HG02938 (cell line): Measurements from ENCODE around the gene PFN2.
"Not testable (repeated sequence)": the region's sequence is repeated elsewhere in the genome, so short reads cannot be mapped to it uniquely, and the experiment has no call there.

Experiments used
- ATAC-seq: cut with Tn5 transposase; IDR thresholded peaks from one replicate; pipeline ENCODE4 v1.9.1; 2021; ENCODE audit warnings: mild to moderate bottlenecking, moderate library complexity; ENCODE audit not compliant: unreplicated experiment

PFN2 gene

DNA sequence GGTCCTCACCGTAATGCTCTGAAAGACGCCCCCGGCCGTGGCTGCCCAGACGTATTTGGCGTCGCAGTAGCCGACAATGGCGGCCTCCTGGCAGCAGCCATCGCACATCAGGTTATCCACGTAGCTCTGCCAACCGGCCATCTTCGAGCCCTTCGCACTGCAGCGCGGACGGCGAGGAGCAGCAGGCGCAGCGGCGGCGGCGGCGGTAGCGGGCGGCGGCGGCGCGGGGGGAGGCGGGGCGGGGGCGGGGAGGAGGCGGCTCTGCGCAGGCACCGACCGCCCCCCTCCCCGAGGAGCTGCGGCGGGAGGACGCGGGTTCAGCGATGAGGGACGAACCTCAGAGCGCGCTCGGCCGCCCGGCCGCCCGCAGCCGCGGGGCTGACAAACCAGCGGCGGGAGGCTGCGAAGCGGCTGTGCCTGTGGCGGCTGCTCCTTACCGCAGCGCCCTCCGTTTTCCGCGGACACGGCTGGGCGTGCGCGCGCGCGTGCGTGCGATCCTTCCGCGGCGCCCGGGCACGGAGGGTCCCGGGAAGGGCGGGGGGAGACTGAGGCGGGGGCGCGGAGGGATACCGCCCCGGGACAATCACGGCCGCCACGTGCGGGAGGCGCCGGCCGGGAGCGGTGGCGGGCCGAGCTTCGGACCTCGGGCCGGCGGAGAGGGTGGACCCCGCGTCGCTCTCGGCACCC lies at the start of gene PFN2:
Gene PFN2 (minus strand): TSS at position 180 of the 687 bp plus-strand sequence. CDS start 39 bp downstream, at position 141.
- ATAC-seq: peak; percentile 49

GRCh38 chr3:150015901-150016300 lies 45.2 kb upstream of the PFN2 start:
- no peak for ATAC-seq

GRCh38 chr3:150014782-150015181 lies 44.1 kb upstream of the PFN2 start:
- ATAC-seq: no peak

GRCh38 chr3:150013801-150014200 lies 43.1 kb upstream of the PFN2 start:
- no peak for ATAC-seq

- ATAC-seq: no peak
These were observed 36.1 kb upstream of the PFN2 start for GRCh38 chr3:150006794-150007193.

- no peak for ATAC-seq
These were observed 34.8 kb upstream of the PFN2 start for GRCh38 chr3:150005243-150006112.

GRCh38 chr3:150000641-150001040 lies 29.9 kb upstream of the PFN2 start:
- ATAC-seq: no peak

DNA sequence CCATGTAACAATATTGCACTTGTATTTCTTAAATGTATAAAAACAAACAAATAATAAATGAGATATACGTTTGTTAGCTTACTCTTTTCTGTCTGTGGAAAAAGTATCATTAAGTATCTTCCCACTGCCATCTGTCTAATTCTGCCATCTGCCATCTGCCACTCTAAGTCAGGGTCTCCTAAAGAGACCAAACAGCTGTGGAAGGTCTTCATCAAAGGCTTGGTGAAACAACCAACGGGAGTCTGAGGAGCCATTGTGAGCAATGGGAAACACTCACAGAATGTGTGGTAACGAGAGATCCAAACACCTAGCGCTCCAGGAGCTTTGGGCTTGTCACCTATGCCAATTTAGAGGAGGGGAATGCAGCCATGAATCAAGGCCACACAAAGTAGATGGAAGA lies 28.7 kb upstream of the PFN2 start:
- no peak for ATAC-seq

GRCh38 chr3:149998946-149999345 lies 28.3 kb upstream of the PFN2 start:
- no peak for ATAC-seq

- ATAC-seq: no peak
These were observed 21.8 kb upstream of the PFN2 start for GRCh38 chr3:149992416-149993058.

- no peak for ATAC-seq
These were observed 19.8 kb upstream of the PFN2 start for GRCh38 chr3:149990423-149990948.

DNA sequence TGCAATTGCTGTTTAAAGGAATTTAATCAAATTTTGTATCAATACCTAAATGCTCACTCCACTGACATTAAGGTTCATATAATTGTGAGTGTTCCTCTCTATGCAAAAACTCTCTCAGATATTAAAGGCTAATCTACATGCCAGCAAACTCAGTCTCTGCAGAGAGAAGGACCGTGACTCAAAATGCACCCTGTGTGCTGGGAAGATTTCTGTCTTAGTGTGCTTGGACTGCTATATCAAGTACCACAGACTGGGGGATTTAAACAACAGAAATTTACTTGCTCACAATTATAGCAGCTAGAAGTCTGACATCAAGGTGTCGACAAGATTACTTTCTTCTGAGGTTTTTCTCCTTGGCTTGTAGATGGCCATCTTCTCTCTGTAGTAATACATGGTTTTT lies 18.6 kb upstream of the PFN2 start:
- ATAC-seq: no peak

DNA sequence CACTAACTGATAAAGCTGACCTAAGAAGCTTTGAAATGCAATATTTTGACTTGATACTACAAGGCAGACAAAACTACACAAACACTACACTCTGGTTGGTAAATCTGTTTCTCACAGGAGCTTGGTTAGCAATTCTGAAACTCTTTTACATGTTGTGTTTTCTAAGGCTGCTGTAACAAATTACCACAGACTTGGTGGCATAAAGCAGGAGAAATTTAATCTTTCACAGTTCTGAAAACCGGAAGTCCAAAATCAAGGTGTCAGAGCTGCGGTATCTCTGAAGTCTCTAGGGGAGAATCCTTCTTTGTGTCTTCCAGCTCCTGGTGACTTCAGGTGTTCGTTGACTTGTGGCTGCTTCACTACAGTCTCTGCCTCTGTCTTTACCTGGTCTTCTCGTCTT lies 12.9 kb upstream of the PFN2 start:
- ATAC-seq: no peak

GRCh38 chr3:149983053-149983452 lies 12.4 kb upstream of the PFN2 start:
- ATAC-seq: not testable (repeated sequence)

- ATAC-seq: not testable (repeated sequence)
These were observed 11.3 kb upstream of the PFN2 start for GRCh38 chr3:149981979-149982378.

DNA sequence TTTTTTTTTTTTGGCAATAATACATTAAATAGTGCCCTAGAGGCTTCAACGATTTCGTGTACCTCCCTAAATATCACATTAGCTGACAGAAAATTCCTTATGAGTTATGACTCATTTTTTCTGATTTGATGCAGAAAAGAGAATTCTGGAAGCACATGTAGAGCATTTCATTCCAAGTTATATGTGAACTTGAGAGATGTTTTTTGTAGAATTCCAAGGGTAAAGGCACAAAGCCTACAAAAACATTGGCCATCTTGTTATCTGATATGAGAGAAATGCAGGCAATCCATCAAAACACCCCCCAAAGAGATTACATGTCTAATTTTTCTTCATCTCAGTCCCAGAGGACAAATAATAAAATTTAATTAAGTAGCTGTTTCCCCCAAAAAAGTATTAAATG lies 6.7 kb upstream of the PFN2 start:
- no peak for ATAC-seq

DNA sequence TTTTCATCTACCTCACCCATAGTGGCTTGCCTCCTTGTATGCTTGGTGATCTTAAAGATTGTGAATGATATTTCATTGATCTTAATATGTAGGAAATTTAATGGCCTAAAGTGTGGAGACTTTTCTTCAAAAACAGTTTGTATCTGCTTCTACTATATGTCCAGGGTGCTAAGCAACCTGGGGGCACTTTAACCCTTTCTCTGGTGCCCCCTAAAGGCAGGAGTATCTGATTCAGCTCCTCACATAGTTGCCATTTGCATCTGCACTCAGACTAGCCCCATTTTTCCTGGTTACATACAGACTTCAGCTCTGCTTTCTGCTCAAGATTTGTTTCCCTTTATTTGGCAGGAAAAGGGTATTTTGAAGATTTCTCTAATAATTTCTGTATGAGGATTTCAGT lies 5.2 kb upstream of the PFN2 start:
- no peak for ATAC-seq

- no peak for ATAC-seq
These were observed 844 bp upstream of the PFN2 start for GRCh38 chr3:149971403-149972075.

DNA sequence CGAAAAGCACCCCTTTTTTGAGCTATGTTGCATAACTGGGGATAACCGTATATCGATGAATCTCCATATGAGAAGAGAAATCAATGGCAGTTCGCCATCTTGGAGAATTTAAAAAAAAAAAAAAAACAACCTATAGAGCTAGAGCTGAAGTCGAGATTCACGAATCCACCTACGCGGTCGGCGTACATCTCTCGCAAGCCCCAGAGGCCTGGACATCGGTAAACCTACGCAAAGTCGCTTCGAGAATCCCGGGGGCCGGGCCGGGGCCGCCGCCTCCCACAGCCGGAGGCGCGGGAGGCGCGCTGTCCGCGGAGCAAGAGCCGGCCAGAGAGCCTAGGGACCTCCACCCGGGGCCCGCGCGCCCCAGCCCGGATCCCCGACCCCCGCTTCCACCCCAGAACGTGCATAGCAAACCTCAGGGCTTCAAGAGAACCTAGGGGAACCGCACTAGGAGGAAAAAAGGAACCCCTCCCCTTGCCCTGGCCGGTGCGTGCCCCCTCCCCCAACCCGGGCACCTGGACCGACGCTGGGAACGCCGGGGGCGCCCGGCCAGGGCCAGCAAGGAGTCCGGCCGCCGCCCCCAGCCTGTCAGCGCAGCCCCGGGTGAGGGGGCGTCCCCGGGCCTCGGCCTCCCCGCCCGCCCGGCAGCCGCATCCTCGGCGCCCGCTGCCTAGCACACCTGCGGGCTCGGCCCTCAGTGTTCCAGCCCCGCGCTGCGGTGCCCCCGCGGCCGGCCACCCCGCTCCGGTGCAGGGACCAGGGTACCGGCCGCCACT lies 567 bp downstream of the PFN2 start:
- ATAC-seq: peak; percentile 62
